NCI-H128 (cell line): ENCODE data around the gene MLEC.
"Not testable (repeated sequence)": the region's sequence is repeated elsewhere in the genome, so short reads cannot be mapped to it uniquely, and the experiment has no call there.

Experiments used
- DNase-seq: peaks from one replicate; lab custom pipeline; 2025; ENCODE audit not compliant: unreplicated experiment; lab: John Stamatoyannopoulos, UW

Gene MLEC

DNA sequence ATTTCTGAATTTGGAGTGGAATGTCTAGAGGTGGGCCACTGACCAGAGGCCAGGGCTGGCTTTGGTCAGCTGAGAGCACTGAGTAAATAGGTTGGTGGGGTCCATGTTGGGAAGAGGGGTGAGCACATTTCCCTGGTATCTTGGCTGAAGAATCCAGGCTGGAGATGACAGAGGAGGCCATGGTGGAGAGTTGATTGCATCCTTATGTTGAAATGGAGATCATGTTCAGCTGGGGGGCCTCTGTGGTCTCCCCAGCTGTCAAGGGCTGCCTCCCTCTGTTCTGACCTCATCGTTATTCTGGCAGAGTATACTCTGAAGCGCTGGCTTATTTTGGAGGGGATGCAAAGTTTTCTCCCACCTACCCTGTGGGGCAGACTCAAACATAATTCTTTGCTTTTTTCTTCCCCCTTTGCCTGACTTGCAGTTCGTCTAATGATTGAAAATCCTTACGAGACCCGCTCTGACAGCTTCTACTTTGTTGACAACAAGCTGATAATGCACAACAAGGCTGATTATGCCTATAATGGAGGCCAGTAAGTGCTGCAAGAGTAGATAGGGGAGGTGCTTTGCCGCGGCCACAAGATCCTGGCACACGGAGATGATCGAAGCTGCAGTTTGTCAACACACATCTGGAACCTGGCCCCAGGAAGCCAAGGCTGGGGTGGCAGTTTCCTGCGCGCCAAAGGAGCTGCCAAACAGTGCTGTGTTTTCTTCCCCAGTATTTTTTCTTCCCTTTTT lies 32.7 kb downstream of the MLEC start:
- no peak for DNase-seq

DNA sequence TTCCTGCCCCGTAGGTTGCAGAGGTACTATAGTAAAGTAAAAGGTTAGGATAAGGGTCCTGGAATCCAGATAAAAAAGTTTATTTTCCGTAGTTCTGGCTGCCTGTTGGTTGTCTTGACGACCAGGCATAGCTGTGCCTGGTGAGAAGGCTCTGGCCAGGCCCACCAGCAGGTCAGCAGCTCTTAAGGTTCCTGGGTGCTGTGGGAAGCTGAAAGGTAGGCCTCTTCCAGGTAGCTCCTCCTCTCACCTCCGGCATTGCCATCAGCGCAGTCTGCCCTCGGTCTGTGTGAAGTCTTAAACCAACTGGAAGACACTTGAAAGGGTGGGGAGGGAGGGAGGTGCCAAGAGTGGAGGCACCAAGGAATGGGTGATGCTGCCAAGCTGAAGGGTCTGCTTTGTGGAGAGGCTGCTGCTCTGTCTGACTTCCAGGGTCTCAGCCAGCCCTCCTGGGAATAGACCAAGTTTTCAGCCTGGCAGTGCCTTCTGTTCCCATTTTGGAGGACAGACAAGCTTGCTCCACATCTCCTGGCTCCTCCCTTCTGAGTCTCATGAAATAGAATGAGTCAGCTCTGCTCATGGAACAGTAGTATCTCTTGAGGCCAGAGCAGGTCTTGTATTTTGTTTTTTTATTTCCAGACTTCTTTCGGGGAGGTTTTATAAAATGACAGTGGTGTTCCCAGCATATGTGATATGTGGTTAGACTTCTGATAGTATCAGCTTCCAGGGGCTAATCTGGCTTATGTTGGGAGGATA lies 33.5 kb downstream of the MLEC start:
- DNase-seq = no peak

DNA sequence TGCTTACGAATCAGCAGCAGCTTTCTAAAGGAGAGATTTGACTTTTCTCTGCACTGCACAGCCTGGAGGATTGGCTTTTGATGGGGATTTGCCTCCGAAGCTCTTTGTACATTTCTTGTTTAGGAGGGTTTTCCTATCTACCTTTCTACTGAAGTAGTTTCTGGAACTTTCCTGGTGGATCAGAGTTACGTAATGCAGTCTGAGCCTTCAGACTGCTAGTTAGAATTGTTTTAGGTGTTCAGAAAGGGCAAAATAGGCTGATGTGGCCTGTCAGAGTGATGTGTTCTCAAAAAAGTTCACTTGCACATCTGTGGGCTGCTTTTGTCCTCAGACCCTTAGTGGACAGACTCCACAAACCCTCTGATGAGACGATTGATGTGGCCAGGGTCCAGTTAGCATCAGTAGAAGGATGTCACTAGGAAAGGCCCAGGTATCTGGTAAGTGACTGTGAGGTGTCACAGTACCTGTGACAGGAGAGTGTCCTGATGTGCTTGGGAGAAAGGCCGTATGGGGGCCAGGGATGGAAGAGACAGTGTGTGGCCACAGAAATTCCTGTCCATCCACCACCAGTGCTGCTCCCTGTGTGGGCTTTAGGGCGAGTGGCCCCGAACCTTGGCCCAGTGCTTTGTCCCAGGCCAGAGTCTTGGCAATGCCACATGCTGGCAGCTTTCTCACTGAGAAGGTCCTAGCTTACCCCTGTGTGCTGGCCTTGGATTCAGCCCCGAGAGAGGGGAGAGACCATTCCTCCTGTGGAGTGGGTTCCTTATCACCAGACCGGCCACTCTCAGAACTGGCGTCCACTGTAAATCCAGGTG lies 34.2 kb downstream of the MLEC start:
- no peak for DNase-seq

DNA sequence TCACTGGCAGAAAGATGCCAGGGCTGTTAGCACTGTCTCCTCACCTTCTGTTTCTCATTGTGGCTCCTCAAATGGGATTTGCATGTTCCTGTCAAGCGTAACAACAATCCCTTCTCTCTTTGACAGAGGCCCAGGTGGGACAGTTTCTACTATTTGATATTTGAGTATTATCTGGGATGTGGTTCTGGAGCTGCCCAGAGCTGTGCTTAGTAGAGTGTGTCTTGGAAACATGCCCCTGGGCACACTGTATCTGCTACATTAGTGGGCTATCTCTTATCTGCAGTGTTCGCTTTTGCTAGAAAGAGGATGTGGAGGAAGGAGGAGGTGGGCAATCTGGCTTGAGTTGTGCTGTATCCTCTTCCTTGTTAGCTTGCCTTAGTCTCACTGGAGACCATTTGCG lies 34.9 kb downstream of the MLEC start:
- DNase-seq = no peak

DNA sequence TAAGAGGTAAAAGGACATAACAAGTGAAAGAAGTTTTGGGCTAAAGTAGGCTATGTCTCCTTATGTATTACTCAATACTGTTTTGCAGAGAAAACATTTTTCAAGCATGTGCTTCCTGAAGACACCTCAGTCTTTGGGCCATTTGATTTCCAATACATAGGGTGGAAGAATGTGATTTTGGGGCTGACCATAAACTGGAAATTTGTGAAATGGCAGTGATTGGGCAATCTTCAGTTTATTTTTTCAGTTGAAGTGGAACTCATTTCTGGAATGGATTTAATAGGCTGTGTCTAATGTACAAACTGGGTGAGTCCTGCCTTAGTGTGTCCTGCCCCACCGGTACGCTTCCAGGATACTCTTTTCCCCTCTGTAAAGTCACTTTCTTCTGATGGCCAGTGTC lies 35.8 kb downstream of the MLEC start:
- no peak for DNase-seq

DNA sequence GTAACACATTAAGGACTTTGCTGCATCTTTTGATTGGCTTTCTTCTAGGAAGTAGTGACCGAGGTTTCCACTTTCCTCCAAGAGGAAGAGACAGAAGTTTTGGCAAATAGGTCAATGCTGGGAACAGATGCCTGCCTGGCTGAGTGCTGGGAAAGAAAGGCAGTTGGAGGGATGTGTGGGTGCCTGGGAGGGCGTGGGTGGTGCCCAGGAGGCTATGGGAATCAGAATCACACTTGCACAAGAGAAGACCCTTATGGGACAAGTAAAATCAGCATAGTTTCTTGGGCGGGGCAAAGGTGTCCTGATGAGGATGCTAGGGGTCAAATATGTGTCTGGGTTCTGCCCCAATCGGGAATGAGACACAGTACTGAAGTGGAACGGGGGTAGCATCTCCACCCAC lies 37.8 kb downstream of the MLEC start:
- no peak for DNase-seq

DNA sequence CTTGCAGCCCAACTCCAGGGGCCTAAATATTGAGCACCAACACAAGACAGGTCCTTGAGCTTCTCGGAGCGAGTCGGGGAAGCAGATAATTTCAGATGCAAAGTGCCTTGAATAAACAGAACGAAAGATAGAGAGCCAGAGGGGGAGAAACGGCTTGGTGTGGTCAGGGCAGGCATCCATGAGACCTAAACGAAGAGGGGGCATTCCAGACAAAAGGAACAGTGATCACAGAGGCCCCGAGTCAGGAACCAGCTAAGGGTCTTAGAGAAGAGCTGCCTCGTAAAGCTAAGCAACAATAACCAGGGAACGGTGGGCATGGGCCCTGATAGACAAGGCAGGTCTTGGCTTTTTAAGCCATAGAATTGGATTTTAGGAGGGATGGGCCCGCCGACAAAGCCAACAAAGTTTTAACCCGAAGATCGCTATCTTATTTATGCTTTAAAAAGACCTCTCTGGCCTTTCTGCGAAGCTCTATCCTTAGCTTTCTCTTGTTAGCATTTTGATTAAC lies 38.3 kb downstream of the MLEC start:
- DNase-seq = no peak

DNA sequence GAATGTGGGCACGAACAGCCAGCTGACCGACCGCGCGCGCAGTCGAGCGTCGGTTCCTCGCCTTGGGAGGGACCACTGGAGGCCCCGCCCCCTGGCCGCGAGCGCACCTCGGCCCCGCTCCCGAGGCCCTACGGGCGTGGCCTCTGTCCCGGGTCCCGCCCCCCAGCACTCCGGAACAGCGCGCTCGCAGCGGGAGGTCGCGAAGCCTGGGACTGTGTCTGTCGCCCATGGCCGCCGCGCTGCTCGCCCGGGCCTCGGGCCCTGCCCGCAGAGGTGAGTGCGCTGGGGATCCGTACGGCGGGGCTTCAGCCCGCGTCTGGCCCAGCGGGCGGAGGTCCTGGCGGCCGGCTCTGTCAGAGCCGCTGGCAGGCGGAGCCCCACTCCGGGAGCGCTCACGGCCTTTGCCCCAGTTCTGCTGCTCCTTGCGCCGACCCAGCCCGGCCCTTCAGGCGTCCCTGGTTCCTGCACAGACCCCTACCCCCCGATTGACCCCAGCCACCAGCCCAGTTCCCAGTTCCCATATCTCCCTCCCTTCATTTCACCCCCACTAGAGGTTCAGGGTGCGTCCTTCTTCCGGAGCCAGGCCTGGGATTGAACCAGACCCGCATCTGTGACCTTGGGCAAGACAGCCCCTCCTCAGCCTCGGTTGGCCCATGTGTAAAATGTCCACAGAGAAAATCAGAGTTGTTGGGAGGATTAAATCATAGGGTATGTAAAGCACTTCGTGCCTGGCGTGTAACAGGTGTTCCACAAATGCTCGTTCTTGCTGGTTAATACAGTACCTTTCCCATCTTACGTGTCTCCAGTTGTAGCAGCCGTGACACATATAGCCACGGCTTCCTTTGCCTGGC lies 38.9 kb downstream of the MLEC start, which contains the start of gene ACADS:
TSS of gene ACADS (plus strand) at position 168 of the 851 bp plus-strand sequence. CDS start at position 228, 60 bp downstream.
- DNase-seq = peak; percentile 75

DNA sequence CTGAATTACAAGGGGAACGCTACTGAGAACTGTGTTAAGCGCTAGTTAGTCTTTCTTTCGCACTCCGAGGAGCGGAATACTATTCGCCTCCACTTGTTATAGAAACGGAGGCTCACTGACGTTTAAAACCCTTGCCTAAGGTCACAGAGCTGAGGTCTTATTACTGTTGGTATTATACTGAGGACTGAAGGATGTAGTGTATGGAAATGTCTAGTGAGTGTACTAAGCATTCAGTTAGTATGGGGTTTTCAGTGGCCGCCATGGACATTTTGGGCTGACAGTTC lies 39.5 kb downstream of the MLEC start:
- DNase-seq = no peak

DNA sequence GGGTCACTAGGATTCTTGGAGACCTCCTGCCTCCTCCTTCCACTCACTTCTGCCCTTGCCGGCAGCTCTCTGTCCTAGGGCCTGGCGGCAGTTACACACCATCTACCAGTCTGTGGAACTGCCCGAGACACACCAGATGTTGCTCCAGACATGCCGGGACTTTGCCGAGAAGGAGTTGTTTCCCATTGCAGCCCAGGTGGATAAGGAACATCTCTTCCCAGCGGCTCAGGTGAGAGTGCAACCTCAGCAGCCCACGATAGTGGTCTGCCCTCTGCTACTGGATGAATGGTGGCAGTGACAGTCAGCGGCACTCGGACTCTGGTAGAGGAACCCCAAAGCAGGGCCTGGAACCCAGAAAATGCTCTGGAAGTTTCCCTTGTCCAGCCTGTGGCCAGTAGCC lies 40.0 kb downstream of the MLEC start:
- no peak for DNase-seq

DNA sequence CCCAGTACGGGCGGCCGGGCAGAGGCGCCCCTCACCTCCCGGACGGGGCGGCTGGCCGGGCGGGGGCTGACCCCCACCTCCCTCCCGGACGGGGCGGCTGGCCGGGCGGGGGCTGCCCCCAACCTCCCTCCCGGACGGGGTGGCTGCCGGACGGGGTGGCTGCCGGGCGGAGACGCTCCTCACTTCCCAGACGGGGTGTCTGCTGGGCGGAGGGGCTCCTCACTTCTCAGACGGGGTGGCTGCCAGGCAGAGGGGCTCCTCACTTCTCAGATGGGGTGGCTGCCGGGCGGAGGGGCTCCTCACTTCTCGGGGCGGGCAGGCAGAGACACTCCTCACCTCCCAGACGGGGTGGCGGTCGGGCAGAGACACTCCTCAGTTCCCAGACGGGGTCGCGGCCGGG lies 45.2 kb downstream of the MLEC start:
- DNase-seq = not testable (repeated sequence)

DNA sequence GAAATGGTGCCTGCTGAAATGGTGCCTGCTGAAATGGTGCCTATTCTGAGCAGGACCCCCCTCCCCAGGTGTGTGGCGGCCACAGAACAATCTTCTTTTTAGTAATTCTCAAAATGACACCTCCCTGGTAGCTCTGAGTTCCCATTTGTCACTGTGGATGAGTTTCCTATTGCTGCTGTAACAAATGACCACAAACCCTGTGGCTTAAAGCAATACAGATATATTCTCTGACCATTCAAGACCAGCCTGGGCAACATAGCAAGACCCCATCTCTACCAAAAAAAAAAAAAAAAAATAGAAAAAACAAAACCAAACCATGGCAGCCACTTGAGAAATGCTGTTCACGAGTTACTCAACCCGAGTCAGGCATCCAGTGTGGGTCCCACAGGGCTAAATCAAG lies 46.6 kb downstream of the MLEC start:
- no peak for DNase-seq

DNA sequence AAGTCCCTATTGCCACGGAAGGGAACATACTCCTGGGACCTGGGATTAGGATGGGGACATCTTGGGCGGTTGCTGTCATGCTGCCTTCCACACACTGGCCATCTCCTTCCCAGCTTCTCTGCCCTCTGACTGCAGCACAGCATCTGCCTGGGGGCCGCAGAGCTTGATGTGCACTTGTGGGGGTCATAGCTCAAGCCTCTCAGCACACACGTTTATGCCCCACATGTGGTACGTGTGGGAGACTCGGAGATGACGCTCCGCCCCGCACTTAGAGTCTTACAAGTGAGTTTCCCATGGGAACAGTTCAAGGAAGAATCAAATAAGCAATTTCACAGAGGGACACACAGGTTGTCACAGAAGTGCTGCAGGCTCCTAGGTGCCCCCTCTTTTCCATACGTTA lies 47.3 kb downstream of the MLEC start:
- no peak for DNase-seq

DNA sequence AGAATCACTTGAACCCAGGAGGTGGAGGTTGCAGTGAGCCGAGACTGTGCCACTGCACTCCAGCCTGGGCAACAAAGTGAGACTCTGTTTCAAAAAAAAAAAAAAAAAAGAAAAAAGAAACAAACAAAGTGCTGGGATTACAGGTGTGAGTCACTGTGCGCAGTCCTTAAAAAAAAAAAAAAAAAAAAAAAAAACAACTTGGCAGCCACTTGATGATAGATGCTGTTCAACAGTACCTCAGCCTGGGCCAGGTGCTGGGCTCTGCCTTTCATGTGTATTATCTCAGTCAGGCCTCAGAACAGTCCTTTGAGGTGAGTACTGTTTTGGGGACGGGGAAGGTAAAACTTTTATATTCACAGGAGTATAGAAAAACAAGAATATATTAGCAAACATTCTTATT lies 48.2 kb downstream of the MLEC start:
- DNase-seq = no peak

DNA sequence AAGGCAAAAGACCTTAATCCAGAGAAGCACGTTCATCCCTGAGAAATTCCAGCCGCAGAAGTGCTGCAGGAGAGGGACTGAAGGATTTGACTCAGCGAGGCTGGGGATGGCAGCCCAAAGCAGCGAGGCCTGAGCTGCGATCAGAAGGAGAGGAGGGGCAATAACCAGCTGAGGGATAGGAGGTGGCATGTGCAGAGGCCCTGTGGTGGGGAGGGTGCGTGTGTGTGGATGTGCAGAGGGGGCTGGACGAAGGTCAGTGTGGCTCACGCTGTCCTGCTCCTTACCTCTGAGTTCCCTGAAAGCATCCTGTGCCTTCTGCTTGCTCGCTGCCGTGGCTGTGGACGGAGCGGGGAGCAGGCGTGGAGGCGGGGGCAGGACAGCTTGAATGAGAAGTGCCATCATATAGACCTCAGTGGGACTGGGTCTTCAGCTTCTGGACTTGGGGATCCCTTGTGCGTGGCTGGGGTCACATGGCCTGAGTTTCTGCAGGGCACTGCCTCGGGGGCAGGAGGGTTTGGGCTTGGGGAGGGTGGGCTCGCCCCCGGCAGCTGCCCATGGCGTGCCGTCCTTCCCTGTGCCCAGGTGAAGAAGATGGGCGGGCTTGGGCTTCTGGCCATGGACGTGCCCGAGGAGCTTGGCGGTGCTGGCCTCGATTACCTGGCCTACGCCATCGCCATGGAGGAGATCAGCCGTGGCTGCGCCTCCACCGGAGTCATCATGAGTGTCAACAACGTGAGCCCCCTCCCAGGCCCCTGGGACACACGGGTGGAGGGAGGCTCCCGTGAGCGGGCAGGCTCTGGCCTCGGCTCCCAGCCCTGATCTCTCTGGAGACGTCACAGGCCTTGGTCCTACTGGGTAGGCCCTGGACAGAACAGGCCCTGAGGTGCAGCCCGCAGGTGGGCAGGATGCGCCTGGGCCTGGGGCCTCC lies 49.7 kb downstream of the MLEC start:
- DNase-seq = no peak

DNA sequence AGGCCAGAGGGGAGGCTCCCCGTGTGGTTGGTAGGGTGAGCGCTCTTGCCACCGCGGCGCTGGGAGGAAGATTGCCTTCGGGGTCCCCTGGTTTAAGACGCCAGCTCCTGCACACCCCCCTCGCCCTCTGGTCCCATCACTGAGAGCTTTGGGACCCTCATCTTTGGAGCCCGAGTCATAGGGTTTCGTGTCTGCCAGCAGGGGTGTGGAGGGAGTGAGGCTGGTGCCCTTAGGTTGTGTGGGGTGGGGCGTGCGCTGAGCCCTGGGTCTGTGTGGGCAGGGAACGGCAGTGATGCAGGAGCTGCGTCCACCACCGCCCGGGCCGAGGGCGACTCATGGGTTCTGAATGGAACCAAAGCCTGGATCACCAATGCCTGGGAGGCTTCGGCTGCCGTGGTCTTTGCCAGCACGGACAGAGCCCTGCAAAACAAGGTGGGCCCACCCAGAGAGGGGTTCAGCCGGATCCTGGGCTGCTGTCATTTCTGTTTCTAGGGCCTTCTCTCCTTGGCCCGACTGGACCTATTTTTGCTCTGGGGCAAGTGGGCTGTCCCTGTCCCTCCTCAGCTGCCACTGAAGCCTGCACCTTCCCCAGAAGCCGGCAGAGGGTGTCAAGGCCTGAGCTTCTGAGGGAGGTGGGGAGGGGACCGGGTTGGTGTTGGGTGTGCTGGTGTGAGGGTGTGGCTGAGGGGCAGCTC lies 50.8 kb downstream of the MLEC start:
- no peak for DNase-seq

DNA sequence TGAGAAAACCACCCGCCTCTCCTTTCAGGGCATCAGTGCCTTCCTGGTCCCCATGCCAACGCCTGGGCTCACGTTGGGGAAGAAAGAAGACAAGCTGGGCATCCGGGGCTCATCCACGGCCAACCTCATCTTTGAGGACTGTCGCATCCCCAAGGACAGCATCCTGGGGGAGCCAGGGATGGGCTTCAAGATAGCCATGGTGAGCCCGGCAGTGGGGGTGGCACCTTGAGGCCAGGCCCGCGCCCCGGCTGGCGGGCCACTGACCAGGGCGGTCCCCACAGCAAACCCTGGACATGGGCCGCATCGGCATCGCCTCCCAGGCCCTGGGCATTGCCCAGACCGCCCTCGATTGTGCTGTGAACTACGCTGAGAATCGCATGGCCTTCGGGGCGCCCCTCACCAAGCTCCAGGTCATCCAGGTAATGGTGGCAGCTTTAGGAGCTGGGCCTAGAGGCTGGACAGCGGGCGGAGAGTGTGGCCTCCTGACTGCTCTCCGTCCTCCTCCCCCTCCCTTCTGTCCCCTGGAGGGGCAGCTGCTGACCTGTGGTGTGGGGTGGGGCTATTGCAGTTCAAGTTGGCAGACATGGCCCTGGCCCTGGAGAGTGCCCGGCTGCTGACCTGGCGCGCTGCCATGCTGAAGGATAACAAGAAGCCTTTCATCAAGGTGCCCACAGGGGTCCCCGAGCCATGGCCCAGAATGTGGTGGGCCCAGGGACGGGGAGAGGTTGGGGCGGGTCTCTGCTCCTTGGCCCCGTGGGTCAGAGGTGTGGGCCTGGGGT lies 51.5 kb downstream of the MLEC start:
- no peak for DNase-seq

DNA sequence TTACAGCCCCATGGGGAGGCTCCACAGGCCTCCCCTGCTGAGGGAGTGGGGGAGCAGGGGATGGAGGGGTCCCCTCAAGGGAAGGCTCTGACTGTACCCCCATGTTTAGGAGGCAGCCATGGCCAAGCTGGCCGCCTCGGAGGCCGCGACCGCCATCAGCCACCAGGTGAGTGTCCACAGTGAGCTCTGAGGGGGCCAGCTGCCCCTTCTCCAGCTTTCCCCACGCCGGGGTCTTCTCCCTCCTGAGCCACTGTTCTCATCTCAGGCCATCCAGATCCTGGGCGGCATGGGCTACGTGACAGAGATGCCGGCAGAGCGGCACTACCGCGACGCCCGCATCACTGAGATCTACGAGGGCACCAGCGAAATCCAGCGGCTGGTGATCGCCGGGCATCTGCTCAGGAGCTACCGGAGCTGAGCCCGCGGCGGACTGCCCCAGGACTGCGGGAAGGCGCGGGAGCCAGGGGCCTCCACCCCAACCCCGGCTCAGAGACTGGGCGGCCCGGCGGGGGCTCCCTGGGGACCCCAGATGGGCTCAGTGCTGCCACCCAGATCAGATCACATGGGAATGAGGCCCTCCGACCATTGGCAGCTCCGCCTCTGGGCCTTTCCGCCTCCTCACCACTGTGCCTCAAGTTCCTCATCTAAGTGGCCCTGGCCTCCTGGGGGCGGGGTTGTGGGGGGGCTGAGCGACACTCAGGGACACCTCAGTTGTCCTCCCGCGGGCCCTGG lies 52.2 kb downstream of the MLEC start:
- DNase-seq = no peak
